Loucy (cell line): ENCODE data around the gene IL1RAPL2.

Source experiments
- H2AFZ ChIP-seq: fragments of 200-600 bp; sonication (generic); 2 replicates; pipeline ENCODE4 v1.6.0; 2016; ENCODE audit warnings: antibody characterized with exemption, mild to moderate bottlenecking, low read length, moderate library complexity
- H3F3A ChIP-seq: fragments of 200-600 bp; 2 replicates; pipeline ENCODE4 v1.6.0; 2016; ENCODE audit warnings: antibody characterized with exemption, low read depth, mild to moderate bottlenecking
- H3K27me3 ChIP-seq: fragments of 200-600 bp; sonication (generic); 2 replicates; pipeline ENCODE4 v1.6.1; 2014; ENCODE audit warnings: low read length, mild to moderate bottlenecking; ENCODE audit not compliant: insufficient read depth, poor library complexity, severe bottlenecking
- H3K36me3 ChIP-seq: fragments of 200-600 bp; sonication (generic); 2 replicates; pipeline ENCODE4 v1.6.1; 2016; ENCODE audit warnings: low read length; ENCODE audit not compliant: insufficient read depth
- H3K4me1 ChIP-seq: fragments of 200-600 bp; sonication (generic); 2 replicates; pipeline ENCODE4 v1.5.1; 2014; ENCODE audit warnings: low read length, mild to moderate bottlenecking; ENCODE audit not compliant: insufficient read depth, poor library complexity, severe bottlenecking
- H3K4me2 ChIP-seq: fragments of 200-600 bp; sonication (generic); 2 replicates; pipeline ENCODE4 v1.6.0; 2014; ENCODE audit warnings: antibody characterized with exemption, low read length, low read depth, mild to moderate bottlenecking; ENCODE audit not compliant: poor library complexity, severe bottlenecking
- H3K4me3 ChIP-seq: fragments of 200-600 bp; sonication (generic); 2 replicates; pipeline ENCODE4 v1.5.1; 2014; ENCODE audit warnings: low read length, mild to moderate bottlenecking, mixed read lengths; ENCODE audit not compliant: poor library complexity, severe bottlenecking
- H3K79me2 ChIP-seq: fragments of 200-600 bp; sonication (generic); 2 replicates; pipeline ENCODE4 v1.6.1; 2014; ENCODE audit warnings: low read length; ENCODE audit not compliant: insufficient read depth
- H3K9ac ChIP-seq: fragments of 200-600 bp; sonication (generic); 2 replicates; pipeline ENCODE4 v1.6.0; 2014; ENCODE audit warnings: mild to moderate bottlenecking, low read depth, low read length, moderate library complexity; ENCODE audit not compliant: poor library complexity, severe bottlenecking
- H3K9me2 ChIP-seq: fragments of 200-600 bp; sonication (generic); replicated peaks from 2 replicates; pipeline ENCODE4 v1.6.1; 2016; ENCODE audit warnings: low read depth, low read length, mixed read lengths
- H3K9me3 ChIP-seq: fragments of 200-600 bp; sonication (generic); 2 replicates; pipeline ENCODE4 v1.6.1; 2014; ENCODE audit warnings: mild to moderate bottlenecking, antibody characterized with exemption, low read length, low read depth; ENCODE audit not compliant: insufficient read depth
- H4K20me1 ChIP-seq: fragments of 200-600 bp; sonication (generic); 2 replicates; pipeline ENCODE4 v1.6.0; 2014; ENCODE audit warnings: antibody characterized with exemption, low read length, mild to moderate bottlenecking; ENCODE audit not compliant: insufficient read depth, poor library complexity, severe bottlenecking
- EZH2phosphoT487 ChIP-seq: fragments of 200-600 bp; IDR thresholded peaks from 2 replicates; pipeline ENCODE4 v1.6.1; 2018; ENCODE audit warnings: antibody characterized with exemption, mild to moderate bottlenecking, moderate library complexity, borderline replicate concordance
- TF ChIP-seq, protein P1 (sequence below): fragments of 200-600 bp; sonication (generic); conservative IDR thresholded peaks from 2 replicates; pipeline ENCODE4 v1.5.1; 2014; ENCODE audit warnings: mild to moderate bottlenecking, antibody characterized with exemption, low read length

Gene IL1RAPL2

DNA sequence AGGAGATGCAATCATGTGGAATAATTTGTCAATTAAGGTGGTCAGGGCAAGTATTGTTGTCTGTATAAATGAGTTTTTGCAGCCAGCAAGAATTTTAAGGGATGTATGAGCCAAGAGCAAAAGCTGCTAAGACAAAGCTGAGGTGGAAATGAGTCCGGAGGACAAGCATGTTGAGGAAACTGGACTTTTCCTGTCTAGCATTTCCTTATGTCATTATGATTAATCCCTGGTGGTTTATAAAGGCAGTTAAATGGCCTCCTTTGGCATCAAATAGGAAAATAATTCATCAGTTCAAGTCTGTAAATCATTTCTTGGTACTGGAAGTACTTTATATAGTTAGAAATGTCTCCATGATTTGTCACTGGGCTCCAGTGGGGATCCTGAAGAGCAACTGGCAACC is 716.1 kb downstream of the IL1RAPL2 start:
- Histone ChIP-seq H3K4me3 (no peak overlapping the region), H3K27me3 (no peaks in the 10 kb centered on the region), H3K4me1 (no peaks in the 10 kb centered on the region), H2AFZ (no peak overlapping the region), H3K9me2 (no peaks in the 10 kb centered on the region), H3F3A (no peaks in the 10 kb centered on the region), H3K36me3 (no peaks in the 10 kb centered on the region), H3K9ac (no peak overlapping the region), H3K4me2 (no peak overlapping the region), H4K20me1 (no peaks in the 10 kb centered on the region), H3K79me2 (no peaks in the 10 kb centered on the region), H3K9me3 (no peaks in the 10 kb centered on the region)
- TF ChIP-seq EZH2phosphoT487, result no peak
- TF ChIP-seq, protein P1, sequence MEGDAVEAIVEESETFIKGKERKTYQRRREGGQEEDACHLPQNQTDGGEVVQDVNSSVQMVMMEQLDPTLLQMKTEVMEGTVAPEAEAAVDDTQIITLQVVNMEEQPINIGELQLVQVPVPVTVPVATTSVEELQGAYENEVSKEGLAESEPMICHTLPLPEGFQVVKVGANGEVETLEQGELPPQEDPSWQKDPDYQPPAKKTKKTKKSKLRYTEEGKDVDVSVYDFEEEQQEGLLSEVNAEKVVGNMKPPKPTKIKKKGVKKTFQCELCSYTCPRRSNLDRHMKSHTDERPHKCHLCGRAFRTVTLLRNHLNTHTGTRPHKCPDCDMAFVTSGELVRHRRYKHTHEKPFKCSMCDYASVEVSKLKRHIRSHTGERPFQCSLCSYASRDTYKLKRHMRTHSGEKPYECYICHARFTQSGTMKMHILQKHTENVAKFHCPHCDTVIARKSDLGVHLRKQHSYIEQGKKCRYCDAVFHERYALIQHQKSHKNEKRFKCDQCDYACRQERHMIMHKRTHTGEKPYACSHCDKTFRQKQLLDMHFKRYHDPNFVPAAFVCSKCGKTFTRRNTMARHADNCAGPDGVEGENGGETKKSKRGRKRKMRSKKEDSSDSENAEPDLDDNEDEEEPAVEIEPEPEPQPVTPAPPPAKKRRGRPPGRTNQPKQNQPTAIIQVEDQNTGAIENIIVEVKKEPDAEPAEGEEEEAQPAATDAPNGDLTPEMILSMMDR, result no peak

DNA sequence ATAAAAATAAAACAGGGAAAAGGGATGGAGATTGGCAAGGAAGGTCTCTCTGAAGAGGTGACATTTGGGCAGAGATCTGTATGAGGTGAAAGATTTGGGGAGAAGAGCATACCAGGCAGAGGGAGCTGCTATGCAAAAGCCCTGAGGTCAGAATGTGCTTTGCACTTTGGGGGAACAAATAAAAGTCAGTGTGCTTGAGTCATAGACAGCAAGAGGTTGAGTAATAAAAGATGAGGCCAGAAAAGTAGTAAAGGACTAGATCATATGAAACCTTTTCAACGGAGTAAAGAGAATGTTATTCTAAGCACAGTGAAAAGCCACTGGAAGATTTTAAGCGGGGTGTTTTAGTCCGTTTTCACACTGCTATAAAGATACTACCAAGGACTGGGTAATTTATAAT is 731.0 kb downstream of the IL1RAPL2 start:
- H3K36me3 ChIP-seq, result no peaks in the 10 kb centered on the region
- no peaks in the 10 kb centered on the region for H3K79me2 ChIP-seq
- no peak overlapping the region for H3K4me3 ChIP-seq
- H3K9ac ChIP-seq, result no peak overlapping the region
- no peaks in the 10 kb centered on the region for H3K9me2 ChIP-seq
- no peaks in the 10 kb centered on the region for H4K20me1 ChIP-seq
- no peaks in the 10 kb centered on the region for H3K27me3 ChIP-seq
- no peak overlapping the region for H2AFZ ChIP-seq
- no peaks in the 10 kb centered on the region for H3K4me1 ChIP-seq
- H3F3A ChIP-seq, result no peaks in the 10 kb centered on the region
- no peaks in the 10 kb centered on the region for H3K9me3 ChIP-seq
- TF ChIP-seq, protein P1, result no peak
- H3K4me2 ChIP-seq, result no peak overlapping the region

DNA sequence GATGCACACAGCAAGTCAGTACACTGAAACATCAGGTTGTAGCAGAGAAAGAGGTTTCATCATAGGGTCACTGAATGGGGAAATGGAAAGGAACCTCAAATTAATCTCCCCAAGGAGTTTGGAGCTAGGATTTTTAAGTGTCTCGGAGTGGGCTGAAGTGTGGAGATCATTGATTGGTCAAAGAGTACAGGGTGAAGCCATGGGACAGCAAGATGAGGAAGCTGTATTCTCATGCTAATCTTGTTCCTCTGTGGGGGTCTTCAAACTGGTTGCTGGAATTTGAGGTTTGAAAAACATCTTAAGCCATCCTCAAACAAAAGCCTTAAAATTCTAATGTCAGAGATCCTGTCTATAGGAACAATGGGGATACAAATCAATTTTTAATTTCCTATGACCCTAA is 733.3 kb downstream of the IL1RAPL2 start:
- Histone ChIP-seq H4K20me1 (no peaks in the 10 kb centered on the region), H3K36me3 (no peaks in the 10 kb centered on the region), H3K27me3 (no peaks in the 10 kb centered on the region), H3K4me3 (no peak overlapping the region), H3K4me2 (no peak overlapping the region), H3K9me2 (no peaks in the 10 kb centered on the region), H3K9me3 (no peaks in the 10 kb centered on the region), H3K79me2 (no peaks in the 10 kb centered on the region), H2AFZ (no peak overlapping the region), H3K9ac (no peak overlapping the region), H3K4me1 (no peaks in the 10 kb centered on the region), H3F3A (no peaks in the 10 kb centered on the region)
- TF ChIP-seq, protein P1, result no peak
- no peak for TF ChIP-seq EZH2phosphoT487
